A549 (cell line): ENCODE results near the gene DCAF6.

Source experiments
- BHLHE40 ChIP-seq: IDR thresholded peaks from 2 replicates; pipeline ENCODE4 v1.6.1; 2012; ENCODE audit warnings: low read depth, low read length, inconsistent platforms
- CTCF ChIP-seq: fragments of >200 bp; sonication (Bioruptor Twin); formaldehyde crosslinking; IDR thresholded peaks from 3 replicates; pipeline ENCODE4 v1.5.1; 2016
- ELK1 ChIP-seq: fragments of 150-350 bp; IDR thresholded peaks from 2 replicates; pipeline ENCODE4 v1.6.1; 2014; ENCODE audit warnings: low read depth, mild to moderate bottlenecking, low read length
- HOXB5 ChIP-seq: fragments of 250-450 bp; sonication (Bioruptor Pico); IDR thresholded peaks from 2 replicates; pipeline ENCODE4 v1.5.0; 2020; ENCODE audit warnings: mild to moderate bottlenecking, moderate library complexity
- MAZ ChIP-seq: fragments of 150-350 bp; IDR thresholded peaks from 2 replicates; pipeline ENCODE4 v1.6.1; 2014; ENCODE audit warnings: antibody characterized with exemption, low read depth, low read length, borderline replicate concordance
- SMC3 ChIP-seq: fragments of >200 bp; sonication (Bioruptor Twin); formaldehyde crosslinking; IDR thresholded peaks from 3 replicates; pipeline ENCODE4 v1.6.1; 2018; ENCODE audit warnings: inconsistent platforms
- TF ChIP-seq, protein P1 (sequence below): fragments of 450-650 bp; IDR thresholded peaks from 2 replicates; pipeline ENCODE4 v1.6.1; 2014; ENCODE audit warnings: antibody characterized with exemption
- TF ChIP-seq, protein P2 (sequence below): fragments of 200-600 bp; sonication (generic); IDR thresholded peaks from 2 replicates; pipeline ENCODE4 v1.6.1; 2016; ENCODE audit warnings: antibody characterized with exemption, mild to moderate bottlenecking, moderate library complexity

DNA sequence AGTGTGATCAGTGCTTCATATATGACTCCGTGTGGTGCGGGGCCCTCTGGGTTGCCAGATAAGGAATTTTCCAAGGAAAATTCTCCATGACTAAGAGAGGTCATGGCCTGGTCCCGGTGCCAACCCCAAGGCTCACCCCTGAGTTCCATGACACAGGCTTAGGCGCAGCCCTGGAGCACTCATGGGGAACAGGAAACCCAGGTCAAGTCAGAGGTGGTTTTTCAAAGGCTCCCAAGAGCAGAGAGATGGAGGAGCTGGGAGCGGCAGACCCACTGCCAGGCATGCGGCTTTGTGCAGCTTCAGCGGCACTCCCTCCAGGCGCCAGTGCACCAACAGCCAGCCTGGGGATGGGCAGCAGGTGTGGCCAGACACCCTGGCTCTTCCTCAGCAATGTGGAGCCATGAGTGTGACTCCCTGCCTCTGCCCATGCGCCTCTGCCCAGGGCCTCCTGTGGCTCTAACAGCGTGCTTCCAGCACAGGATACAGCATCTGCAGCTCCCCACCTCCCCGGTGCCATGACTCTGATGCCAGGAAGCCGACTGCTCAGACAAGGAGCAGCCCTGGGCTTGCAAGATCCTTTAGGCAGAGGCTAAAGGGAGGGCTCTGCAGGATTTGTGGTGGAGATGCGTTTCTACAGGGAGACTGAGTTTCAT is 153.0 kb downstream of the DCAF6 start:
- no peak for TF ChIP-seq CTCF
- no peak for TF ChIP-seq MAZ
- TF ChIP-seq ELK1: no peak
- no peak for TF ChIP-seq SMC3
- TF ChIP-seq HOXB5 (CRISPR knock-in tag): no peak
- TF ChIP-seq, protein P1, sequence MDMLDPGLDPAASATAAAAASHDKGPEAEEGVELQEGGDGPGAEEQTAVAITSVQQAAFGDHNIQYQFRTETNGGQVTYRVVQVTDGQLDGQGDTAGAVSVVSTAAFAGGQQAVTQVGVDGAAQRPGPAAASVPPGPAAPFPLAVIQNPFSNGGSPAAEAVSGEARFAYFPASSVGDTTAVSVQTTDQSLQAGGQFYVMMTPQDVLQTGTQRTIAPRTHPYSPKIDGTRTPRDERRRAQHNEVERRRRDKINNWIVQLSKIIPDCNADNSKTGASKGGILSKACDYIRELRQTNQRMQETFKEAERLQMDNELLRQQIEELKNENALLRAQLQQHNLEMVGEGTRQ: no peak
- TF ChIP-seq, protein P2, sequence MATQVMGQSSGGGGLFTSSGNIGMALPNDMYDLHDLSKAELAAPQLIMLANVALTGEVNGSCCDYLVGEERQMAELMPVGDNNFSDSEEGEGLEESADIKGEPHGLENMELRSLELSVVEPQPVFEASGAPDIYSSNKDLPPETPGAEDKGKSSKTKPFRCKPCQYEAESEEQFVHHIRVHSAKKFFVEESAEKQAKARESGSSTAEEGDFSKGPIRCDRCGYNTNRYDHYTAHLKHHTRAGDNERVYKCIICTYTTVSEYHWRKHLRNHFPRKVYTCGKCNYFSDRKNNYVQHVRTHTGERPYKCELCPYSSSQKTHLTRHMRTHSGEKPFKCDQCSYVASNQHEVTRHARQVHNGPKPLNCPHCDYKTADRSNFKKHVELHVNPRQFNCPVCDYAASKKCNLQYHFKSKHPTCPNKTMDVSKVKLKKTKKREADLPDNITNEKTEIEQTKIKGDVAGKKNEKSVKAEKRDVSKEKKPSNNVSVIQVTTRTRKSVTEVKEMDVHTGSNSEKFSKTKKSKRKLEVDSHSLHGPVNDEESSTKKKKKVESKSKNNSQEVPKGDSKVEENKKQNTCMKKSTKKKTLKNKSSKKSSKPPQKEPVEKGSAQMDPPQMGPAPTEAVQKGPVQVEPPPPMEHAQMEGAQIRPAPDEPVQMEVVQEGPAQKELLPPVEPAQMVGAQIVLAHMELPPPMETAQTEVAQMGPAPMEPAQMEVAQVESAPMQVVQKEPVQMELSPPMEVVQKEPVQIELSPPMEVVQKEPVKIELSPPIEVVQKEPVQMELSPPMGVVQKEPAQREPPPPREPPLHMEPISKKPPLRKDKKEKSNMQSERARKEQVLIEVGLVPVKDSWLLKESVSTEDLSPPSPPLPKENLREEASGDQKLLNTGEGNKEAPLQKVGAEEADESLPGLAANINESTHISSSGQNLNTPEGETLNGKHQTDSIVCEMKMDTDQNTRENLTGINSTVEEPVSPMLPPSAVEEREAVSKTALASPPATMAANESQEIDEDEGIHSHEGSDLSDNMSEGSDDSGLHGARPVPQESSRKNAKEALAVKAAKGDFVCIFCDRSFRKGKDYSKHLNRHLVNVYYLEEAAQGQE: no peak
- TF ChIP-seq BHLHE40: no peak
